Kidney (tissue), 14 donors: ENCODE data around the gene KCNQ1. TPM values are rescaled to one million over a fixed set of nuclear protein-coding genes. Genes with fewer than 3 reads are reported as not detected.

Source experiments
- DNase-seq, 5 donors: peaks; one replicate each; pipeline ENCODE4 v3.0.0-alpha.2; 2013 to 2020
- FAIRE-seq: peaks from 2 replicates; lab custom pipeline; 2012; peaks lifted over from hg19 to GRCh38; lab: Jason Lieb, UNC
- H3K27ac ChIP-seq, 2 donors: one replicate each; pipeline ENCODE4 v1.7.0; 2013; ENCODE audit warnings: low read depth in 2 of 2, low read length in 2 of 2, inconsistent platforms in 1 of 2
- H3K27me3 ChIP-seq: one replicate; pipeline ENCODE4 v1.7.1; 2013; ENCODE audit warnings: low read length, inconsistent platforms; ENCODE audit not compliant: control insufficient read depth, insufficient read depth
- H3K36me3 ChIP-seq, 3 donors: one replicate each; pipeline versions ENCODE4 v1.7.0 to v1.7.1; 2013; ENCODE audit warnings: low read length in 3 of 3, control low read depth in 1 of 3, inconsistent platforms in 1 of 3; ENCODE audit not compliant: insufficient read depth in 3 of 3, control insufficient read depth in 2 of 3
- H3K4me1 ChIP-seq, 3 donors: one replicate each; pipeline versions ENCODE4 v1.7.0 to v1.7.1; 2013; ENCODE audit warnings: low read length in 3 of 3, inconsistent platforms in 1 of 3, low read depth in 1 of 3; ENCODE audit not compliant: control insufficient read depth in 2 of 3, insufficient read depth in 2 of 3
- H3K4me3 ChIP-seq, 3 donors: one replicate each; pipeline versions ENCODE4 v1.7.0 to v1.8.1; 2013; ENCODE audit warnings: low read length in 3 of 3, control low read depth in 1 of 3, inconsistent platforms in 1 of 3
- H3K9ac ChIP-seq, 3 donors: one replicate each; pipeline versions ENCODE4 v1.7.0 to v1.7.1; 2013; ENCODE audit warnings: low read length in 3 of 3, control low read depth in 1 of 3, inconsistent platforms in 1 of 3
- H3K9me3 ChIP-seq, 3 donors: one replicate each; pipeline versions ENCODE4 v1.7.0 to v1.7.1; 2013; ENCODE audit warnings: low read length in 3 of 3, control low read depth in 1 of 3, inconsistent platforms in 1 of 3; ENCODE audit not compliant: control insufficient read depth in 2 of 3, insufficient read depth in 1 of 3
- CTCF ChIP-seq: IDR thresholded peaks from 3 replicates; pipeline ENCODE4 v1.5.1; 2012; ENCODE audit warnings: mild to moderate bottlenecking, moderate library complexity, borderline replicate concordance; ENCODE audit not compliant: insufficient read depth; ENCODE audit errors: extremely low read depth
- intact Hi-C: fragments of 100-400 bp; cut with DNase I; formaldehyde crosslinking; loops from one replicate; pipeline ENCODE4 v1.11.1; 2022
- polyA plus RNA-seq: library from polyadenylated mRNA; stranded (reverse); fragments of 350-450 nt; fragmentation: Illumina TruSeq; extraction: RNeasy Lipid Tissue Mini Kit (QIAGEN cat#74804); gene quantifications from one replicate; pipeline ENCODE4 v1.2.3, GENCODE V29; 2014; ENCODE audit warnings: low read depth, low replicate concordance; ENCODE audit not compliant: insufficient read depth
- total RNA-seq: library from RNA; stranded (reverse); fragmentation: NEBNext Ultra II Directional; extraction: Animal tissue kit (Norgen Biotek cat#: 25700); gene quantifications from one replicate; pipeline ENCODE4 v1.2.1, GENCODE V29; 2021
- donor health status: control.
- donor health status: control.
- donor health status: control.
- donor health status: control.
- donor health status: control.
- donor health status: DM: yes; HTN: yes; CAD: no.
- donor health status: Normal renal cell carcinoma (clear cell type).

KCNQ1 gene
- total and polyA plus RNA-seq, 2 donors from 2014 or later, result 45.5 to 49.4 TPM

GRCh38 chr11:2699531-2700414, 255.0 kb downstream of the KCNQ1 start, which contains the start of gene KCNQ1OT1:
Gene KCNQ1OT1 (minus strand): TSS chr11:2699994.
- Histone ChIP-seq H3K4me1 (peaks cover 0 to 15% (median 6%) of the 10 kb centered on the region in 3 donors), H3K4me3 (peak within 1 kb of the TSS; percentile 64 to 82 (median 73))
- TF ChIP-seq CTCF, result no peak

GRCh38 chr11:2700415-2701211, 255.8 kb downstream of the KCNQ1 start:
- H3K9ac ChIP-seq, result peak overlapping the region in 1 of 3 donors; percentile 67
- intact Hi-C loops, result no loop called here
- no peaks in the 10 kb centered on the region for H3K9me3 ChIP-seq
- H3K4me3 ChIP-seq, result peak overlapping the region in 2 of 3 donors; percentile 36 to 66
- FAIRE-seq (no peak), DNase-seq (peak; percentile 86 to 92 (median 89))
- TF ChIP-seq CTCF, result no peak
- H3K27me3 ChIP-seq, result no peaks in the 10 kb centered on the region
- no peaks in the 10 kb centered on the region for H3K36me3 ChIP-seq
- peak overlapping the region; percentile 79 to 89 for H3K27ac ChIP-seq
- H3K4me1 ChIP-seq, result peaks cover 0 to 8% (median 6%) of the 10 kb centered on the region in 3 donors

More at GRCh38 chr11:2699531-2700414, 255.0 kb downstream of the KCNQ1 start, which contains the start of gene KCNQ1OT1:
- H3K9ac ChIP-seq, result peak within 1 kb of the TSS; percentile 43 to 70 (median 43)
- intact Hi-C loops, result no loop called here
- H3K27ac ChIP-seq, result peak within 1 kb of the TSS; percentile 79 to 89
- FAIRE-seq (no peak), DNase-seq (peak; percentile 95 to 97 (median 96))
- no peaks in the 10 kb centered on the region for H3K36me3 ChIP-seq
- no peaks in the 10 kb centered on the region for H3K9me3 ChIP-seq
- no peaks in the 10 kb centered on the region for H3K27me3 ChIP-seq

- Histone ChIP-seq H3K4me1 (peaks cover 0 to 8% (median 6%) of the 10 kb centered on the region in 3 donors), H3K9me3 (no peaks in the 10 kb centered on the region), H3K4me3 (peak overlapping the region in 1 of 3 donors; percentile 66), H3K27me3 (no peaks in the 10 kb centered on the region), H3K9ac (peak overlapping the region in 1 of 3 donors; percentile 67), H3K36me3 (no peaks in the 10 kb centered on the region), H3K27ac (peak overlapping the region; percentile 79 to 89)
- peak in 1 of 5 donors; percentile 53 for DNase-seq
- no peak for TF ChIP-seq CTCF
- no peak for FAIRE-seq
- intact Hi-C loops, result no loop called here
Measured at GRCh38 chr11:2701230-2701629, 256.4 kb downstream of the KCNQ1 start.
